Hepatic stellate cell (primary cell): ENCODE results near the gene RAPGEF2.

Experiments
- DNase-seq: peaks from one replicate; pipeline ENCODE4 v3.0.0; 2011; ENCODE audit warnings: low spot score

Gene RAPGEF2

GRCh38 chr4:159197260-159197884 lies 94.5 kb downstream of the RAPGEF2 start:
- DNase-seq = no peak

- peak; percentile 9 for DNase-seq
Measured at GRCh38 chr4:159197885-159198269, 95.0 kb downstream of the RAPGEF2 start.

- DNase-seq = no peak
Measured at GRCh38 chr4:159199826-159200225, 96.9 kb downstream of the RAPGEF2 start.

GRCh38 chr4:159201168-159201567 lies 98.3 kb downstream of the RAPGEF2 start:
- DNase-seq = no peak

GRCh38 chr4:159204566-159204965 lies 101.7 kb downstream of the RAPGEF2 start:
- no peak for DNase-seq

GRCh38 chr4:159205466-159205865 lies 102.6 kb downstream of the RAPGEF2 start:
- no peak for DNase-seq

GRCh38 chr4:159206427-159206871 lies 103.6 kb downstream of the RAPGEF2 start:
- peak; percentile 37 for DNase-seq

- DNase-seq = no peak
Measured at GRCh38 chr4:159209249-159209648, 106.4 kb downstream of the RAPGEF2 start.

GRCh38 chr4:159210975-159211374 lies 108.1 kb downstream of the RAPGEF2 start:
- DNase-seq = no peak

GRCh38 chr4:159212675-159213293 lies 109.9 kb downstream of the RAPGEF2 start:
- DNase-seq = no peak

GRCh38 chr4:159216834-159217233 lies 114.0 kb downstream of the RAPGEF2 start:
- DNase-seq = no peak

- no peak for DNase-seq
Measured at GRCh38 chr4:159219862-159220261, 117.0 kb downstream of the RAPGEF2 start.

- no peak for DNase-seq
Measured at GRCh38 chr4:159220353-159220752, 117.5 kb downstream of the RAPGEF2 start.

- DNase-seq = no peak
Measured at GRCh38 chr4:159221280-159221679, 118.4 kb downstream of the RAPGEF2 start.

- no peak for DNase-seq
Measured at GRCh38 chr4:159222043-159222552, 119.2 kb downstream of the RAPGEF2 start.

- no peak for DNase-seq
Measured at GRCh38 chr4:159224408-159224807, 121.5 kb downstream of the RAPGEF2 start.

- DNase-seq = no peak
Measured at GRCh38 chr4:159227378-159227777, 124.5 kb downstream of the RAPGEF2 start.

- DNase-seq = peak; percentile 59
Measured at GRCh38 chr4:159227984-159228383, 125.1 kb downstream of the RAPGEF2 start.

GRCh38 chr4:159229164-159229563 lies 126.3 kb downstream of the RAPGEF2 start:
- DNase-seq = peak; percentile 40

- DNase-seq = no peak
Measured at GRCh38 chr4:159232465-159233106, 129.7 kb downstream of the RAPGEF2 start.

GRCh38 chr4:159235779-159236368 lies 133.0 kb downstream of the RAPGEF2 start:
- no peak for DNase-seq

GRCh38 chr4:159237975-159238374 lies 135.1 kb downstream of the RAPGEF2 start:
- DNase-seq = no peak

GRCh38 chr4:159238631-159239030 lies 135.8 kb downstream of the RAPGEF2 start:
- no peak for DNase-seq
